GM21576 (cell line): ENCODE data around the gene ITGB3BP.
"Not testable (repeated sequence)": the region's sequence is repeated elsewhere in the genome, so short reads cannot be mapped to it uniquely, and the experiment has no call there.

Source experiments
- ATAC-seq: cut with Tn5 transposase; IDR thresholded peaks from one replicate; pipeline ENCODE4 v1.9.1; 2021; ENCODE audit warnings: mild to moderate bottlenecking, moderate library complexity; ENCODE audit not compliant: unreplicated experiment

The ITGB3BP gene

GRCh38 chr1:63423649-63424048, 99.4 kb downstream of the ITGB3BP start:
- no peak for ATAC-seq

DNA sequence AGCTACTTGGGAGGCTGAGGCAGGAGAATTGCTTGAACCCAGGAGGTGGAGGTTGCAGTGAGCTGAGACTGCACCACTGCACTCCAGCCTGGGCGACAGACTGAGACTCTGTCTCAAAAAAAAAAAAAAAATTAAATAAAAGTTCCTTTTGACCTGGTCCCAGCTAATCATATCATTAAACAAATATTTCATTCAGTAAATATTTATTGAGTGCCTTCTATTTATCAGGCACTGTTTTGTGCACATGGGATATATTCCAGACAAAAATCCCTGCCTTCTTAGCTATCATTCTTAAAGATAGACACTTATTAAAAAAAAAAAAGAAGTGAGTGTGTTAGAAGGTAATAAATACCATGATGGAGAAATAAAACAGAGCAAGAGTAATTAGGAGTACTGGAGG, 102.3 kb downstream of the ITGB3BP start:
- ATAC-seq: not testable (repeated sequence)

DNA sequence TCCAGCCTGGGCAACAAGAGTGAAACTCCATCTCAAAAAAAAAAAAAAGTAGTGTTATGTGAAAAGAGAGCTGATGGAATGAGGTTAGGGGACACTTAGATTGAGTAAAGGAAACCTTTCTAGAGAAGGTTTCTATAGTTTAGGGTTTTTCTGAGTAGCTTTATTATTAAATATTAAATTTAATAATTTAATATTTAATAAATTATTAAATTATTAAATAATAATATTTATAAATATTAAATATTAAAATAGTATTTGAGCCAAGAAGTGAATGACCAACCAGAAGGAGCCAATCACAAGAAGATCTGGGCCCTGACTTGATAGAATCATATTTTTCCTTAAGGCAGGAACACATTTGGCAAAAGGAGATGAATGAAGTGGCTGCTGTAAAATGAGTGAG, 104.9 kb downstream of the ITGB3BP start:
- no peak for ATAC-seq

DNA sequence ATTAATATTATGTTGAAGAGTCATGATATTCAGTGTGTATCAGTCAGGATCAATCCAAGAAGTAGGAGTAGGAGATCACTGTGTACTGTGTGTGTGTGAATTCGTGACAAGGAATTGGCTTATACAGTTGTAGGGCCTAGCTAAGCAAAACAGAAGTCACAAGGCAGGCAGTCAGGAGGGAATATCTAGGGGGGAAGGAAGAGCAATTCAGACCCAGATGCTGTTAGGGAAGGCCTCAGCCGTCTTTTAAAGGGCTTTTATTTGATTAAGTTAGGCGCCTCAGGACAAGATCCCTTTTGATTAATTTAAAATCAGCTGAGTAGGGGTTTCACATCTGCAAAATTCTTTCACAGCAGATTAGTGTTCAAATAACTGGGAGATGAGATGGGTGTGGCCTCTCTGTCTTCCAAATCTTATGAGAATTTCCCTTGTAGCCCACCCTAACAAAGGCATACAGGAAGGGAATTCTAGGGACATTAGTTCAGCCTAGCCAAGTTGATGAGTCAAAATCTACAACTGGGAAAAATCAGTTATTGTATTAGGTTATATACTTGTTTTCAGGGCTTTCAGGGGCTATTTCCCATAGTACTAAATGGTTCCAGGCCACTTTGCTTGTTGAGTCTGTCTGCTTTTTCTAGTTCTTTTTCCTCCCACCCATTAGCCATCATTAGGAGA, 108.2 kb downstream of the ITGB3BP start:
- ATAC-seq: no peak

DNA sequence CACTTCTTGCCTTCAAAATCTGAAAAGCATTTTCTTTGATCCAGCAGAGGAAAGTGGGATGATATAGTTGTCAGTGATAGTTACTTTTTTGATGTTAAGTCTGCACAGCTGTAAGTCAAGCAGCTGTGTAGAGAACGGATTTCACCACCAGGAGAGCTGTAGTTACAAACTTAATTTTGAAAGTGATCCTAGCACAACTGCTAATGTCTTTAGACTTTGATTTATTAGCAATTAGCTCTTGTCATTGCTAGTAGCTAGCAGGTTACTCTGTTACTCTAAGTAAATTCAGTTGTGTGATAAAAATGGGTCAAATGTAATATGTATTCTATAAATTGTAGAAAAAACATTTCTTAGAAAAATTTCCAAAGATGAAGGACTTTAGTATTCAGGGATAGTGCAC, 109.6 kb downstream of the ITGB3BP start:
- no peak for ATAC-seq

DNA sequence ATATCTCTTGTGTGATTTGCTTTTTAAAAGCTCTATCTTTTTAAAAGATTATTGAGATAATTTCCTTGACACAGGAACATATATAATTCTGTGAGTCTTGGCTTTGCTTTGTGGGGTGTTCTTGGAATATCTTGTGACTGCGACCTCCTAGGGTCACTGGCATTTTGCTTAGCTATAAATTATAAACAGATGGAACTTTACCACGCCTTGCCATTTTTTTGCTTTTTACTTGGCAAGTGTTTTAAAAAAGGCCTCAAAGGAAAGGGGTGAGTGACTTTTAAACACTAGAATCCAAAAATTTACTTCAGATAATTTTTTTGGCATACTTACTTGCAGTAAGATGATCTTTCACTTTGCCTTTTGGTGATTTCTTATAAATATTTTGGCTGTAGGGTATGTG, 112.0 kb downstream of the ITGB3BP start:
- no peak for ATAC-seq

DNA sequence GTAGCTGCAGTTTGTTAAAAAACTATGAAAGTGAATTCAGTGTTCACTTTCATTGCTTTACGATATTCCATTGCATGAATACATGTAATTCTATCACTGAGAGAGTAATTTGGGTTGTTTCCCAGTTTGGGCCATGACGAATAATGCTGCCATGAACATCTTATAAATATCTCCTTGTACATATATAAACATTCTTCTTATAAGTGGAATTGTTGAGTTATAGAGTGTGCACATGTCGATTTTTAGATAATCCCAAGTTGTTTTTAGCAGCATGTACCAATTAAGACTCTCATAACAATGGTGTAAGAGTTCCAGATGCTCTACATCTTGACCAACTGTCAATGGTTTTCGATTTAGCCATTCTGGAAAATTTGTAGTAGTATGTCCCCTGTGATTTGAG, 114.7 kb downstream of the ITGB3BP start:
- ATAC-seq: no peak

GRCh38 chr1:63407002-63407401, 116.0 kb downstream of the ITGB3BP start:
- no peak for ATAC-seq

DNA sequence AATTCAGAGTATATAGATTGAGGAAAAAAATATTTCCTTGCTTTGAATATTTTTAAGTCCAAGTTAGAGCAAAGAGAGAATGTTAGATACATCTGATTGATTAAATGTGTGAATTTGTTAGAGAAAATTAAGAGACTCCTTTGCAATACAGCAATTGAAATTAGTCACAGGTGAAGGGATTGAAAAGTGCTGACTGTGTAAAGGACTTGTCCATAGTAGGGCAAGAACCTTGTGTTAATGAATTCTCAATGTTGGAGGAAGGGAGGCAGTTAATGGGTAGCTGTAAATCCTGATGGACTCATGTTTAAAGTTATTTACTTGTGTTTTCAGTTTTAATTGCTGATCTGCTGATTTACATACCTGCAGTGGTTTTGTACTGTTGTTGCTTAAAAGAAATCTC, 117.0 kb downstream of the ITGB3BP start:
- no peak for ATAC-seq

- no peak for ATAC-seq
Measured at GRCh38 chr1:63405021-63405420, 118.0 kb downstream of the ITGB3BP start.

DNA sequence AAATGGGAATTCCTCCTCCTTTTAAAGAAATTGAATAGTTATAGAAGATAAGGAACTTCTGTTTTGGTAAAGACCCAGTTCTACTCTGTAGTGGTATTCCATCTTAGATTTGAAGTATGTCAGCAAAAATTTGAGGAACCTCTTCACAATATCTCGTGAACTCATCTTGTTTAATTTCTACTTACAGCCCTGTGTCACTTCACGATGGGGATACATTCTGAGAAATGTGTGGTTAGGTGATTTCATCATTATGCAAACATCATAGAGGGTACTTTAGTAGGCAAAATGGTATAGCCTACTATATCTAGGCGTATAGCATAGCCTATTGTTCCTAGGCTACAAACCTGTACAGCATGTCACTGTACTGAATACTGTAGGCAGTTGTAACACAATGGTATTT, 119.6 kb downstream of the ITGB3BP start:
- no peak for ATAC-seq

DNA sequence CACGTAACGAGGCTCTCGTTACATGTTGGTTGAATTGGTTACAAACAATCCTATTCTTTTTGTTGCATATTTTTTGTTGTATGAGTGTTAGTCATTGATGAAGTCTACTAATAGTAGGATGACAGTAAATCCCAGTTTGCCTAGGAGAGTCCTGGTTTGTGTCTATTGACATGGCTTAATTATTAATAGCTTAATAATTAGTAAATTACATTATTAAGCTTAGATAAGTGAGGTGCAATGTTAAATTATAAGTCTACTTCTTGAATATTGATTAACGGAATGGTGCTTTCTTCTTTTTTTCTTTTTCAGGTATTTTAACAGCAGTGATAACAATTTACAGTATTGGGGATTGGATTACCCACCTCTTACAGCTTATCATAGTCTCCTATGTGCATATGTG, 121.1 kb downstream of the ITGB3BP start:
- no peak for ATAC-seq
